Left renal cortex interstitium (tissue), 4 donors: Measurements from ENCODE around the gene IFT22. TPM values are rescaled to one million over a fixed set of nuclear protein-coding genes. Genes with fewer than 3 reads are reported as not detected.
"Not testable (repeated sequence)": the region's sequence is repeated elsewhere in the genome, so short reads cannot be mapped to it uniquely, and the experiment has no call there.

Experiments
- DNase-seq, 4 donors: peaks; one replicate each; pipeline ENCODE4 v3.0.0-alpha.2; 2013; ENCODE audit warnings: low read depth in 4 of 4, low spot score in 2 of 4, missing footprints in 1 of 4
- polyA plus RNA-seq, 4 donors: library from polyadenylated mRNA; unstranded; fragments of 120-200 nt; gene quantifications; one replicate each; pipeline ENCODE4 v1.2.1, GENCODE V29; 2013; ENCODE audit not compliant: insufficient read length in 4 of 4

Gene IFT22
- polyA plus RNA-seq, 4 donors, result 69.0 to 79.6 (median 76.0) TPM

DNA sequence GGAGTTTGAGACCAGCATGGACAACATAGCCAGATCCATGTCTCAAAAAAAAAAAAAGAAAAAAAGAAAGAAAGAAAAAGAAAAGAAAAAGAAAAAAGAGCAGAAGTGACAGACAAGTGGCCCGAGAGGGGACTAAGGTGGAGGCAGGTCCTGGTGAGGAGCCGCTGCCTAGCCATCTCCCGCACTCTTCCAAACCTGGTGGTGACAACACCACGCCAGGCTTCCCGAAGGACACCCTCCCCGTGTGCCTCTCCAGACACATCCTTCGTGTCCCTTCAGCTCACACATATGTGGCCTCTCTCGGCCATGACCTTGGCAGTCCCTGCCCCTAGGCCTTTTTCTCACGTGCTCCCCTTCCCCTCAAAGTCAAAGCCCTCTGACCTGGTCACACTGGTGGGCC is 36.4 kb downstream of the IFT22 start:
- no peak for DNase-seq

DNA sequence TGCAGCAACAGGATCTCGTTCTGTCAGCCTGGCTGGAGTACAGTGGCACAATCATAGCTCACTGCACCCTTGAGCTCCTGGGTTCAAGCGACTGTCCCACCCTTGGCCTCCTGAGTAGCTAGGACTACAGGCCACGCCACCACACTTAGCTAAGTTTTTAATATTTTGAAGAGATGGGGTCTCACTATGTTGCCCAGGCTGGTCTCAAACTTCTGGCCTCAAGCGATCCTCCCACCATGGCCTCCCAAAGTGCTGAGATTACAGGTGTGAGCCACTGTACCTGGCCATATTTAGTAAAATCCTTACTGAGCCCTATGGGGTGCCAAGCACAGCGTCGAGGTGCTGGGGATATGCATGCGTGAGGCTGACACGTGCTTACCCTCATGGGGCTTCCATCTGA is 40.7 kb downstream of the IFT22 start:
- not testable (repeated sequence) for DNase-seq

DNA sequence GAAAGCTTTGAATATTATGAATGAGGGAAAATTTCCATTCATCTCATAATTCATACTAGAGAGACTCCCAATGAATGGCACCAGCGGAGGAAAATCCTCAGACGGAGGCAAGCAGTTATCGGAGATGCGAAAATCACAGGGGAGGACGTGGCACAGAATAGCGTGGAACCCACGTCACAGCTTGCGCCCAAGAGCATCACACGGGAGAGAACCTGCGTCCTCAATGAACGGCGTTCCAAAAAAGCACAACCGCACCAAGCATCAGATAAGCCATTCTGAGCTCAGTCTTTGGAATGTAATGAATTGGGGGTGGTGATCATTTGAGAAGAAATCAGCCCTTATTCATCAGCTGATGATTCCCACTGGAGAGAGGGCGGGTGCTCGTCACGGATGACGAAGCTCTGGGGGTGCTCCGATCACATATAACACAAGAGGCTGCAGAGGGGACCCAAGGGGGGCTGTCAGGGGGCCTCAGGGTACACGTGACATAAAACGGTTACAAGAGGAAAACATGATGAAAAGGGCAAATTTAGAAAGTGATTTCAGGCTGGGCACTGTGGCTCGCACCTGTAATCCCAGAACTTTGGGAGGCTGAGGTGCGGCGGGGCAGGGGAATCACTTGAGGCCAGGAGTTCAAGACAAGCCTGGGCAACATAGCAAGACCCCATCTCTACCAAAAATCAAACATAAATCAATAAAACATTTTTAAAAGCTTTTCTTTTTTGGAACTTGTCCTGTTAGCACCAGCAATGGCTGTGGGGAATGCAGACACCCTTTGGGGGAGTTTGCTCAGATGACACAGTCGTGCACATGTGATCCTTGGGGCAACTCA is 42.9 kb downstream of the IFT22 start:
- no peak for DNase-seq

DNA sequence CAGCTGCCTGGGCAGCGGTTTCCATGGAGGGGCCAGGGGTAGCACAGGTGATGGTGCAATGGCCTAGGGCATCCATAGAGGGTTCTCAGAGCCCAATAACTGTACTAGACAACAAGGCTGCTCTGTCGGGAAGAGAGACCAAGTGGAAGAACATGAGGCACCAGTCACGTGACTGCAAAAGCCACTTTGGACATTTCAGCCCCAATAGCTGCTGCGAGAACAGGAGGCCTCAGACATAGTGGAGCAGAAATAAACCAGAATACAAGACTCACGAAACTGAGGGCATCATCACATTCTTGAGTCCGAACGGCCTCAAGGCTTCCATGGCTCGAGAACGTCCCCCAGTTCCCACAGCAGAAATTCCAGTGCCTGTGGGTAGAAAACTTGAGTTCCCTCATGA is 44.5 kb downstream of the IFT22 start:
- no peak for DNase-seq

GRCh38 chr7:101273206-101273605 is 48.4 kb downstream of the IFT22 start:
- DNase-seq, result no peak

- DNase-seq, result no peak
Observed at GRCh38 chr7:101271021-101271420, 50.6 kb downstream of the IFT22 start.

DNA sequence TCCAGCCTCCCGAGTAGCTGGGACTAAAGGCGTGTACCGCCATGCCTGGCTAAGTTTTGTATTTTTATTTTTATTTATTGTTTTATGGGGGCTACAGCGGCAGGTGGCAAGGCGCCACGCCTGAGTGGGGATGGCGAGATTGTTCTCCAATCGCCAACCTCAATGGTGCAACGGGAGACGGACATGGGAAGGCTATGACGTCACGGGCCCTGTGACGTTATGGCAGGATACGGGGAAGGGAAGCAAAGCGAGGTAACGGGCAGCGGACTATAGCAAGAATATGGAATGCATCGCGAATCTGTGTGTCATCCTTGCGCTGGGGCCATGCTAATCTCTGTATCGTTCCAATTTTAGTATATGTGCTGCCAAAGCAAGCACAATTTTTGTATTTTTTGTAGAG is 51.9 kb downstream of the IFT22 start:
- no peak for DNase-seq

DNA sequence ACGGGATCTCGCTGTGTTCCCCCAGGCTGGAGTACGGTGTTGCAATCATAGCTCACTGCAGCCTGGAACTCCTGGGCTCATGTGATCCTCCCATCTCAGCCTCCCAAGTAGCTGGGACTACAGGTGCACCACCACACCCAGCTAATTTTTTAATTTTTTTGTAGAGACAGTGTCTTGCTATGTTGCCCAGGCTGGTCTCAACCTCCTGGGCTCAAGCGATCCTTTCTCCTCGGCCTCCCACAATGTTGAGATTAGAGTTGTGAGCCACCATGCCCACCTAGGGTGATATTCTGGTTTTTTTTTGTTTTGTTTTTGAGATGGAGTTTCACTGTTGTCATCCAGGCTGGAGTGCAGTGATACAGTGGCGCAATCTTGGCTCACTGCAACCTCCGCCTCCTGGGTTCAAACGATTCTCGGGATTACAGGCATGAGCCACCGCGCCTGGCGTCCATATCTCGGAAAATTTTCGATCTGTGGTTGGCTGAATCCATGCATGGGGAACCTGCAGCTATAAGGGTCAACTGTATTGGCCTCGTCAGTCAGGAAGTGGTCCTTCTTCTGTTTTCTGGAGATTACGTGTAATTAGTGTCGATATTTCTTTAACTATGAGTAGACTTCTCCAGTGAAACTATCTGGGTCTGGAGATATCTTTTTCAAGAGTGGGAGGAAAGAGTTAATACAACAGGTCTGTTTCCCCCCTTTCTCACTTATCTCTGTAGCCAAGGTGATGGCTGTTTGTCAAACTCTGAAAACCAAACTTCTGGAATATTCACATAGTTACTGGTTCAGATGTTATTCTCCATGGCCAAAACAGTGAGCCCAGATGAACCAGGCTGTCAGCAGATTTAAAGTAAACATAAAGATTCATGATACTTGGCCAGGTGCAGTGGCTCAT is 55.7 kb downstream of the IFT22 start:
- no peak for DNase-seq

- peak in 1 of 4 donors; percentile 34 for DNase-seq
Observed at GRCh38 chr7:101264102-101264706, 57.4 kb downstream of the IFT22 start.

Other genes with a start within 250 kb of the IFT22 start
- 10 to 100 TPM; 14.3 to 23.1 (median 17.8) TPM for gene TRIM56, start 236.3 kb downstream of the IFT22 start, polyA plus RNA-seq
- 1 to 10 TPM in 2 of 4 donors, under 1 TPM in 2; 0.72 to 5.8 (median 1.2) TPM for gene SERPINE1, start 194.7 kb downstream of the IFT22 start, polyA plus RNA-seq
- 10 to 100 TPM; 69.5 to 88.3 (median 72.3) TPM for gene AP1S1, start 167.3 kb downstream of the IFT22 start, polyA plus RNA-seq
- under 1 TPM; 0.07 to 0.38 (median 0.20) TPM for gene VGF, start 156.2 kb downstream of the IFT22 start, polyA plus RNA-seq
- gene NAT16, start 141.5 kb downstream of the IFT22 start, polyA plus RNA-seq, result under 1 TPM in 2 of 4 donors, not detected in 2; 0.09 to 0.10 TPM
- 1 to 10 TPM in 1 of 4 donors, under 1 TPM in 3; 0.27 to 1.2 (median 0.82) TPM for gene MOGAT3, start 120.8 kb downstream of the IFT22 start, polyA plus RNA-seq
- gene PLOD3, start 104.2 kb downstream of the IFT22 start, polyA plus RNA-seq, result 10 to 100 TPM; 39.6 to 51.5 (median 48.8) TPM
- gene ZNHIT1, start 103.6 kb downstream of the IFT22 start, polyA plus RNA-seq, result 10 to 100 TPM; 51.0 to 85.2 (median 71.8) TPM
- 10 to 100 TPM in 2 of 4 donors, 1 to 10 TPM in 2; 7.3 to 18.3 (median 13.0) TPM for gene CLDN15, start 84.0 kb downstream of the IFT22 start, polyA plus RNA-seq
- gene FIS1, start 76.7 kb downstream of the IFT22 start, polyA plus RNA-seq, result 100 to 1,000 TPM; 147 to 180 (median 164) TPM
- gene COL26A1, start 41.1 kb upstream of the IFT22 start, polyA plus RNA-seq, result 10 to 100 TPM; 23.1 to 36.3 (median 29.9) TPM